ENCODE results near the gene NBEAL2.
A peak's percentile ranks its signal among the peaks of the same experiment; 100 is the strongest.

NBEAL2 gene

DNA sequence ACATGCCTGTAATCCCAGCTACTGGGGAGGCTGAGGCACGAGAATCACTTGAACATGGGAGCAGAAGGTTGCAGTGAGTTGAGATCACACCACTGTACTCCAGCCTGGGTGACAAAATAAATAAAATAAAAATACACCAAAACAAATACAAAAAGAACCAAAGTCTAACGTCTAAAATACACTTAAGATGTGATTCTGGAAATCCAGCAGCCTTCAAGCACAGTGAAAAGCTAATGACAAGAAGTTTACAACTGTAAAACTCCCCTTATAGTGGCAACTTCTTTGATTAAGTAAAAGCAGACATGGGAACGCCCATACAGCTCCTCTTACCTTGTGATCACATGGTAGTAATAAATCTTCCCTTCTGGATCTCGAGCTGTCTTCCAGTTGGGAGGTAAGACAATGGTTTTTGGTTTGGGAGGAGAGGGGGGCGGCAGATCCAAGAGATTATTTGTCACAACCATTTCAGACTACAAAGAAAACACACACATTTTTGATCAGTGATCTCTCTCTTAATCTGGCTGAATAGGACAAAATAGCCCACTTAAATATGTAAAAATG lies 62.8 kb downstream of the NBEAL2 start:
- no peak for DNase-seq (ENCODE audit: low spot score)

DNA sequence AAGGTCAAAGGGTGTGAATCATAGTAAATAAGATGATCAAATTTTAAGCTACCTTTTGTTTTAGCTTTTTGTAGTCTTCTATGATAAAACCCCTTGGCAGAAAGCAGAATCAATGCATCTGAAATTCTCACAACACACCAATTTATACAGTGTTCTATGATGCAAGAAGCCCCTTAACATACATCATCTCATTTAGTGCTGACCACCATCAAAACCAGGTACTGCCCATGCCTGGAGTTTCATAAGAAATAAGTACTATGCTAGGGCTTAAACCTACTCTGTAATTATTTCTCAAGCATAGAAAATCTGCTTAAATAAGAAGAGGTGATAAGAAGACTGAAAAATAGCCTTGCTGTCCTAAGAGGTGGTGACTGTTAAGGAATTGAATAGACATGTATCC lies 67.6 kb downstream of the NBEAL2 start:
- DNase-seq (ENCODE audit: low spot score) = no peak

GRCh38 chr3:47047673-47048072 lies 68.2 kb downstream of the NBEAL2 start:
- DNase-seq (ENCODE audit: low spot score) = no peak

GRCh38 chr3:47054412-47054811 lies 74.9 kb downstream of the NBEAL2 start:
- no peak for DNase-seq (ENCODE audit: low spot score)

- no peak for DNase-seq (ENCODE audit: low spot score)
Observed at GRCh38 chr3:47056705-47057104, 77.2 kb downstream of the NBEAL2 start.

GRCh38 chr3:47057212-47057671 lies 77.8 kb downstream of the NBEAL2 start:
- DNase-seq (ENCODE audit: low spot score) = peak; percentile 80

Data from CD4-positive, alpha-beta T cell treated with Interleukin-15 for 4 hours (primary cell).